HL-60/S4 treated with phorbol 12-myristate 13-acetate at 8.2 ng/mL for 4 days and 3 days (cell line): ENCODE results near the gene KIAA0319L.

ENCODE experiments used
- in situ Hi-C: fragments of 300-500 bp; cut with MboI; formaldehyde crosslinking; loops from 2 replicates; pipeline ENCODE4 v1.15.0; 2022; ENCODE audit warnings: low sequenced_read_pairs

Gene KIAA0319L

GRCh38 chr1:35539824-35540261, 17.4 kb downstream of the KIAA0319L start:
- in situ Hi-C loops: no loop called here

- in situ Hi-C loops: no loop called here
These were observed 18.0 kb downstream of the KIAA0319L start for GRCh38 chr1:35539073-35539823.

GRCh38 chr1:35537806-35538205, 19.4 kb downstream of the KIAA0319L start:
- in situ Hi-C loops: no loop called here

- in situ Hi-C loops: no loop called here
These were observed 20.5 kb downstream of the KIAA0319L start for GRCh38 chr1:35536556-35537162.

- in situ Hi-C loops: no loop called here
These were observed 22.0 kb downstream of the KIAA0319L start for GRCh38 chr1:35535243-35535642.

DNA sequence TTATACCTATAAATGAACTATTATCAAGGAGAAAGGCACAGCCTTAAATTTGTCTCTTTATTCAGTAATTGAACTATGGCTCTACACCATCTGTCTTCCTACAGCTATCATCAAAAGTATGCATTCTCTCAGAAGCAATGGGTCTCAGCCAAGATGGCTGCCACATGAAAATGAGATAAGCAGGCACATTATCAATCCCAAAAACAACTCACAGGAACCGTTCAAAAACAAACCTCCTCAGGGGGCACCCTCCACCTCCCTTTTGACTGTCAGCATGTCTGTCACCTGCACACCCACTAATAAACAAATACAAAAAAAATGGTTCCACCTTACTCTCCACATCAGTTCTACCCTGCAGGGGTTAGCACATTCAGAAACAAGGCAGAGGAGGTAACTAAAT, 23.6 kb downstream of the KIAA0319L start:
- in situ Hi-C loops: no loop called here

DNA sequence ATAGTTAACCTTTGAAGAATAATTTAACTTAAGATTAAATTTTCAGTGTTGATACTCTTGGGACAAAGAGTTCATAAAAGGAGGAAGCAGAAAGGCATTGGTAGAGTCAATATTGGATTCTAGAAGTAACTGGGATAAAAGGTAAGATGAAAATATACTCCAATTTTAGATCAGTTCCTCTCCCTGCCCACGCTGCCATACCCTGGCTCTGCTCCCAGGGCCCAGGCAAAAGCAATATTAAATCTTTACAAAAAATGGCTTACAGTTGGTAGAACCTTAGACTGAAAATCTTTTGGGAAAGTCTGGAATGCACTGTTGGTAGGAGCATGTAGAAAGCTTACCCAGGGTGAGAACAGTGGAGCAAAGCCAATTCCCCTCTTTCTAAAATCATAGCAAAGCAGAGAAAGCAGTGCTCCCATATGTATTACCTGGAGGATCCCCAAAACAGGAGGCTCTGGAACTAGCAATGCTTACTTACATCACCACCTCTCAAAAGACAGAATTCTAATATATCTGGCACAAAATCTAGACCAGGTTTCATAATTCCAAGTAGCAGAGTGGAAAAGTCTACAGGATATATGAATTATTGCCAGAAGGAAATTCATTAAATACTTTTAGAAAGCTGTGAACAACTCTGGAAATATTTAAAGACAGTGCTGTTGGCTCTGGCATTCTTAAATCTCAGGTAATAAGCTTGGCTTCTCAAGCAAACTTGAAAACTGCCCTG, 24.5 kb downstream of the KIAA0319L start:
- in situ Hi-C loops: no loop called here

DNA sequence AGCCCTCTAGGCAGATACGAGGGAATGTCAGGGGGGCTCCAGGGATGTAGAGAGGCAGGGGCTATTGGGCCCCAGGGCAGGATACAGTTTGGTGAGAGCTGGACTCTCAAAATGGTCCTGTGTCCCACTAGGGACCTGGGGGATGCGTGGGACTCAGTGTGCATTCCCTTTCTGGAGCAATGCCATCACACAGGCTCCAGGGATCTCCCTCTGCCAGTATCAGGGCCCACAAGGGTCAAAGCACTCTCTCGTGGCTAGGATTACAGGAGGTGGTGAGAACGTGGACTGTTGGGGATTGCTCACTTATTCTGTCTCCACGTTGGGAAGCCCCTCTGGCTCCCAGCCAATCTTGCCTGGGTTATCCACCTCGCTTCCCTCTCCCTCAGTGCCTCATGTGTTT, 25.8 kb downstream of the KIAA0319L start:
- in situ Hi-C loops: no loop called here

GRCh38 chr1:35530946-35531345, 26.3 kb downstream of the KIAA0319L start:
- in situ Hi-C loops: no loop called here

- in situ Hi-C loops: no loop called here
These were observed 27.0 kb downstream of the KIAA0319L start for GRCh38 chr1:35530168-35530567.

DNA sequence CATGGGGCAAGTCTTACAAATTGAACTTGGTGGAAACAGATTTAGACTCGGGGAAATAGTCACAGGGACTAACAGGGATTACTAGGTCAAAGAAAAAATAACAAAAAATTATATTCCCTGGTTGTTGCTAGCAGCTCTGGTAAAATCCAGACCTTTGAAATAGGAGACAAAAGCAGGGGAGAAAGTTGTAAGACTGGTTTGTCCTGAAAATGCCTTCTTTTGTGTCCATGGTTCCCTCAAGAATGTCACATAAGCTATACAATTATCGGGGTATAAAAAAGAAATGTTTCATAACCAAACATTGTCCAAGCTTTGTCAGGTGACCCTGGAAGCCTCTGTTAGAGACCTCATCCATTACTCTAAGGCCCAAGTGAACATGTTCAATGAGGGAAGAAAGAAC, 33.1 kb downstream of the KIAA0319L start:
- in situ Hi-C loops: no loop called here

DNA sequence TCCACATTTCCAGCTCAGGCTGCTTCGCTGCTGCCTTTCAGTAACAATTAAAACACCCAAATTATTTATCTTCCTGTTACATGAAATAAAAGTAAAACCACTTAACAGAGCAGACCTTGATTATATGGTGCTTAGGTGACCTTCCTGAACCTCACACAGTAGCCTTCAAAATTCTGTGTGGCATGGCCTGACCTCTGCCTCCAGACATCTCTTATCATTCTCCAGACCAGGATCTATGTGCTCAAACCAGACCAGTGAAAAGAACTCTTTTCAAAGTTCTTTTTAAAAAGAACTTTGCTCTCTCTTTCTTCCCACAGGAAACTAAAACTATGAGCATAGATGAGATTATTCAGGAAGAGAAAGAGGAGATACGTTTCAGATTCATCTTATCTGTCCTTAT, 37.8 kb downstream of the KIAA0319L start:
- in situ Hi-C loops: no loop called here

- in situ Hi-C loops: no loop called here
These were observed 39.0 kb downstream of the KIAA0319L start for GRCh38 chr1:35518183-35518582.

DNA sequence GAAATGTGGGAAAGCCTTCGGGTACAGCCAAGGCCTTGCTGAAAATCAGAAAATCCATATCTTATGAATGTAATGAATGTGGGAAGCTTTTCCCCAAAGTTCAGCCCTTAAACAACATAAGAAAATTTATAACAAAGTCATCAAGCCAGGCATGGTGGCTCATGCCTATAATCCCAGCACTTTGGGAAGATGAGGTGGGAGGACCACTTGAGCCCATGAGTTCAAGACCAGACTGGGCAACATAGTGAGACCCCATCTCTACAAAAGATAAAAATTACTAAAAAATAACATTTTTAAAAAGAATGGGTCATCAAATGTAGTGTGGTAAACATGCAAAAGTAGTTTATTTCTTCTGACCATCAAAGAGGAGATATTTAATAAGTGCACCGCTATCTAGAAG, 45.9 kb downstream of the KIAA0319L start:
- in situ Hi-C loops: no loop called here

DNA sequence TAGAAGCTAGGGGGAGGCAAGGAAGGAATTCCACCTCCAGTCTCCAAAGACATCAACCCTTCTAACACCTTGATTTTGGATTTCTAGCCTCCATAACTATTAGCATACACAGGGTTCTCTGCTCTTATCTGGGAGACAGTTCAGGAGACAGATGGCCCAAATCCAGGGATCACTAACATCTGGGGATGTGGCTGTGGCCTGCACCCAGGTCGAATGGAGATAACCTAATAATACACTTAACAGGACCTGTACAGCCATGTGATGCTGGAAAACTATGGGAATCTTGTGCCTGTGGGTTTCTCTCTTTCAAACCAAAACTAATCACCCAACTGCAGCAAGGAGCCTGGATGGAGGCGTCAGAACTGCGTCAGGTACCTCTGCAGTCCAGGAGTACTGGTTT, 47.6 kb downstream of the KIAA0319L start:
- in situ Hi-C loops: no loop called here

DNA sequence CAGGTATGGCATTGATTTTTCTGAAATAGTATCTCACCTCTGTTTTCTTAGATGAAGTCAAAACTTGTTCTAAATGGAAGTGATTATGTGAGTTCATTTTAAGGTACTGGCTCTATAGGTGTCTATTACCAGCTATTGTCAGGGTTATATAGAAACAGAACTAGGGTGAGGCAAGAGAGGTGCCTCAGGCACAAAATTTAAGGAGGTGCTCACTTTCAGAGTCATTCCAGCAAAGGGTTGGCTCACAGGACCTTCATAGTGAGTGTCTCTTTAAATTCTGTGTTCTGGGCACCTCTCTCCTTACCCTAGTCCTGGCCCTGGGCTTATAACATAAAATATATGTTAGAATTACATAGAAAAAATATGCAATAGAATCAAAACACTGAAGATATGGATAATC, 49.3 kb downstream of the KIAA0319L start:
- in situ Hi-C loops: no loop called here

GRCh38 chr1:35506960-35507912, 50.0 kb downstream of the KIAA0319L start:
- in situ Hi-C loops: no loop called here

- in situ Hi-C loops: no loop called here
These were observed 51.0 kb downstream of the KIAA0319L start for GRCh38 chr1:35505911-35506798.

- in situ Hi-C loops: no loop called here
These were observed 55.0 kb downstream of the KIAA0319L start for GRCh38 chr1:35502242-35502641.

GRCh38 chr1:35500439-35500838, 56.8 kb downstream of the KIAA0319L start:
- in situ Hi-C loops: no loop called here
